Lower lobe of right lung (tissue), 2 donors: ENCODE measurements around the gene LYPD6B. TPM values are rescaled to one million over a fixed set of nuclear protein-coding genes. Genes with fewer than 3 reads are reported as not detected.

Experiments used
- ATAC-seq, 2 donors: fragments of 200-7000 bp; cut with Tn5 transposase; one replicate each; pipeline ENCODE4 v1.9.1; 2020 to 2022; ENCODE audit warnings: mild to moderate bottlenecking in 2 of 2, moderate library complexity in 2 of 2
- DNase-seq: peaks from one replicate; pipeline ENCODE4 v3.0.0-alpha.2; 2020
- H3K27ac ChIP-seq: fragments of 200-600 bp; one replicate; pipeline ENCODE4 v1.8.0; 2022
- H3K27me3 ChIP-seq: fragments of 200-600 bp; one replicate; pipeline ENCODE4 v1.8.0; 2022; ENCODE audit warnings: low read depth
- H3K36me3 ChIP-seq: fragments of 200-600 bp; one replicate; pipeline ENCODE4 v1.8.0; 2022; ENCODE audit warnings: mild to moderate bottlenecking
- H3K4me1 ChIP-seq: fragments of 200-600 bp; one replicate; pipeline ENCODE4 v1.8.0; 2022
- H3K4me3 ChIP-seq: fragments of 200-600 bp; one replicate; pipeline ENCODE4 v1.8.0; 2022; ENCODE audit warnings: mild to moderate bottlenecking
- H3K9me3 ChIP-seq: fragments of 200-600 bp; one replicate; pipeline ENCODE4 v1.8.0; 2022
- CTCF ChIP-seq: fragments of 200-600 bp; IDR thresholded peaks from one replicate; pipeline ENCODE4 v1.8.0; 2022; ENCODE audit warnings: antibody characterized with exemption, mild to moderate bottlenecking
- intact Hi-C: fragments of 100-400 bp; cut with DNase I; formaldehyde crosslinking; loops from one replicate; pipeline ENCODE4 v1.11.0; 2022
- total RNA-seq: library from RNA; stranded (reverse); fragmentation: NEBNext Ultra II Directional; extraction: Animal tissue kit (Norgen Biotek cat#: 25700); gene quantifications from one replicate; pipeline ENCODE4 v1.2.1, GENCODE V29; 2021
- donor health status: DM: no; HTN: yes; CAD: no; lungs with severe emphysema.

The LYPD6B gene
- total RNA-seq, 1 donor from 2014 or later = 2.0 TPM

- DNase-seq (no peak), ATAC-seq (no peak)
- Histone ChIP-seq H3K4me3 (no peak overlapping the region), H3K4me1 (no peaks in the 10 kb centered on the region), H3K36me3 (no peaks in the 10 kb centered on the region), H3K9me3 (no peaks in the 10 kb centered on the region), H3K27ac (no peak overlapping the region), H3K27me3 (no peaks in the 10 kb centered on the region)
- no peak for TF ChIP-seq CTCF
- intact Hi-C loops = no loop called here
These were observed 141.9 kb downstream of the LYPD6B start for GRCh38 chr2:149180226-149180875.

GRCh38 chr2:149183187-149183586 lies 144.7 kb downstream of the LYPD6B start:
- intact Hi-C loops = no loop called here
- ATAC-seq (no peak), DNase-seq (no peak)
- no peak overlapping the region for H3K27ac ChIP-seq
- no peaks in the 10 kb centered on the region for H3K9me3 ChIP-seq
- no peak overlapping the region for H3K4me3 ChIP-seq
- no peak for TF ChIP-seq CTCF
- H3K4me1 ChIP-seq = no peaks in the 10 kb centered on the region
- no peaks in the 10 kb centered on the region for H3K27me3 ChIP-seq
- no peaks in the 10 kb centered on the region for H3K36me3 ChIP-seq

GRCh38 chr2:149184991-149185390 lies 146.5 kb downstream of the LYPD6B start:
- Histone ChIP-seq H3K27ac (no peak overlapping the region), H3K4me3 (no peak overlapping the region), H3K36me3 (no peaks in the 10 kb centered on the region), H3K9me3 (no peaks in the 10 kb centered on the region), H3K27me3 (no peaks in the 10 kb centered on the region), H3K4me1 (no peaks in the 10 kb centered on the region)
- ATAC-seq (no peak), DNase-seq (no peak)
- TF ChIP-seq CTCF = no peak
- intact Hi-C loops = no loop called here

GRCh38 chr2:149185942-149186490 lies 147.5 kb downstream of the LYPD6B start:
- ATAC-seq = no peak
- H3K4me1 ChIP-seq = no peaks in the 10 kb centered on the region
- intact Hi-C loops = no loop called here
- no peak for TF ChIP-seq CTCF
- no peaks in the 10 kb centered on the region for H3K36me3 ChIP-seq
- DNase-seq = no peak
- no peaks in the 10 kb centered on the region for H3K27me3 ChIP-seq
- H3K9me3 ChIP-seq = no peaks in the 10 kb centered on the region
- H3K4me3 ChIP-seq = no peak overlapping the region
- no peak overlapping the region for H3K27ac ChIP-seq

- H3K36me3 ChIP-seq = no peaks in the 10 kb centered on the region
- H3K4me3 ChIP-seq = no peak overlapping the region
- no peak overlapping the region for H3K27ac ChIP-seq
- no peaks in the 10 kb centered on the region for H3K27me3 ChIP-seq
- no peak for ATAC-seq
- intact Hi-C loops = no loop called here
- no peaks in the 10 kb centered on the region for H3K4me1 ChIP-seq
- no peak for TF ChIP-seq CTCF
- H3K9me3 ChIP-seq = no peaks in the 10 kb centered on the region
- DNase-seq = no peak
These were observed 148.6 kb downstream of the LYPD6B start for GRCh38 chr2:149187057-149187456.
